ENCODE data around the gene GSX2. TPM values are rescaled to one million over a fixed set of nuclear protein-coding genes. Genes with fewer than 3 reads are reported as not detected.
A peak's percentile ranks its signal among the peaks of the same experiment; 100 is the strongest.

The GSX2 gene
- total and polyA plus RNA-seq, 4 donors: not detected

DNA sequence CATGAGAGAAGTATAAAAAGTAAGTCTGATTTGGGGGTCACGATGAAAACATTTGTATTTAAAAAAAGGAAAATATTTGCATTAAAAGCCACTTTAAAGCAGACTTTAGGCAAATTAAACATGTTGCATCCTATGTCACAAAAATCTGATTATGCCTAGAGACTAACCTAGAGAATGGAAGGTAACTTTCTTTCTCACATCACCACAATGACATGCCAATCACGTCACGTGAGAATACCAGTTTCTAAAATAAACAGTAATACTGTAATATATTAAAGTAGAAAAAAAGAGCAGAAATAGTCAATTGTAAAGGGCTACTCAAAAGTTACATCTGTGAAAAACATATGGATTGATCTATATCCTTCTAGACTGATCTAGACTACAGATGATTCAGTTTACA is 38.9 kb upstream of the GSX2 start:
- H3K4me1 ChIP-seq (ENCODE audit: control insufficient read depth in 5 of 5, insufficient read depth in 5 of 5, low read length in 5 of 5): peaks cover 0 to 31% (median 16%) of the 10 kb centered on the region in 5 donors

DNA sequence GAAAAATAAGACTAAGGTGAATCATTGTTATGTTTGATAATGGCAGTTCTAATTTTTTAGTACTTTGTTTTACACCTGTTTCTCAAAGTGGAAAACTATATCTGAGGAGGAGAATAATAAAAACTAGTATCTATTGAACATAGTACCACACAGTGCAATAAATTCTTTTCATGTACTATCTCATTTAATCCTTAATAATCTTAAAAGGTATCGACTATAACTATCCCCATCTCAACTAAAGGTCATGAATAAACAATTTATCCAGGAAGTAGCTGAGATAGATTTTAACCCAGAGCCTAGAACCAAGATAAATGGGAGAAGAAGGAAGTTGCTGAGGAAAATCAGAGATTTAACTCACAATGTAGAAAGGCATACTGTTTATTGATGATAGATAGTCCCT is 38.1 kb upstream of the GSX2 start:
- no peak for DNase-seq
- H3K27ac ChIP-seq (ENCODE audit: low read depth in 1 of 2, low read length in 1 of 2): no peak overlapping the region
- TF ChIP-seq, protein P1, sequence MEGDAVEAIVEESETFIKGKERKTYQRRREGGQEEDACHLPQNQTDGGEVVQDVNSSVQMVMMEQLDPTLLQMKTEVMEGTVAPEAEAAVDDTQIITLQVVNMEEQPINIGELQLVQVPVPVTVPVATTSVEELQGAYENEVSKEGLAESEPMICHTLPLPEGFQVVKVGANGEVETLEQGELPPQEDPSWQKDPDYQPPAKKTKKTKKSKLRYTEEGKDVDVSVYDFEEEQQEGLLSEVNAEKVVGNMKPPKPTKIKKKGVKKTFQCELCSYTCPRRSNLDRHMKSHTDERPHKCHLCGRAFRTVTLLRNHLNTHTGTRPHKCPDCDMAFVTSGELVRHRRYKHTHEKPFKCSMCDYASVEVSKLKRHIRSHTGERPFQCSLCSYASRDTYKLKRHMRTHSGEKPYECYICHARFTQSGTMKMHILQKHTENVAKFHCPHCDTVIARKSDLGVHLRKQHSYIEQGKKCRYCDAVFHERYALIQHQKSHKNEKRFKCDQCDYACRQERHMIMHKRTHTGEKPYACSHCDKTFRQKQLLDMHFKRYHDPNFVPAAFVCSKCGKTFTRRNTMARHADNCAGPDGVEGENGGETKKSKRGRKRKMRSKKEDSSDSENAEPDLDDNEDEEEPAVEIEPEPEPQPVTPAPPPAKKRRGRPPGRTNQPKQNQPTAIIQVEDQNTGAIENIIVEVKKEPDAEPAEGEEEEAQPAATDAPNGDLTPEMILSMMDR (IDR thresholded peaks at IDR 0.05; ENCODE audit: control extremely low read depth, extremely low read depth): no peak
- no peak overlapping the region for H3K9ac ChIP-seq (ENCODE audit: insufficient read depth in 1 of 2, low read length in 2 of 2)
- no peak for ATAC-seq (ENCODE audit: insufficient read depth, low FRiP score)
- peaks cover 0 to 31% (median 16%) of the 10 kb centered on the region in 5 donors for H3K4me1 ChIP-seq (ENCODE audit: control insufficient read depth in 5 of 5, insufficient read depth in 5 of 5, low read length in 5 of 5)
- H3K36me3 ChIP-seq (ENCODE audit: control insufficient read depth in 4 of 4, insufficient read depth in 4 of 4, low read length in 4 of 4): peaks cover 0 to 3% (median 0%) of the 10 kb centered on the region in 4 donors
- WGBS, 2 donors: 75 to 89% methylated on average over 1 of the region's 1 CpG
- H3K9me3 ChIP-seq (ENCODE audit: control insufficient read depth in 4 of 4, insufficient read depth in 3 of 4, low read length in 3 of 4): peaks cover 0 to 2% (median 0%) of the 10 kb centered on the region in 4 donors
- no peak overlapping the region for H3K4me3 ChIP-seq
- no peaks in the 10 kb centered on the region for H3K27me3 ChIP-seq (ENCODE audit: control insufficient read depth in 3 of 3, insufficient read depth in 3 of 3, low read length in 2 of 3)

More for the DNA sequence above, 38.9 kb upstream of the GSX2 start:
- peaks cover 0 to 2% (median 0%) of the 10 kb centered on the region in 4 donors for H3K9me3 ChIP-seq (ENCODE audit: control insufficient read depth in 4 of 4, insufficient read depth in 3 of 4, low read length in 3 of 4)
- H3K36me3 ChIP-seq (ENCODE audit: control insufficient read depth in 4 of 4, insufficient read depth in 4 of 4, low read length in 4 of 4): peaks cover 0 to 3% (median 0%) of the 10 kb centered on the region in 4 donors
- H3K27ac ChIP-seq (ENCODE audit: low read depth in 1 of 2, low read length in 1 of 2): no peak overlapping the region
- DNase-seq (no peak), ATAC-seq (ENCODE audit: insufficient read depth, low FRiP score) (no peak)
- no peak overlapping the region for H3K9ac ChIP-seq (ENCODE audit: insufficient read depth in 1 of 2, low read length in 2 of 2)
- WGBS, 2 donors: 53 to 74% methylated on average over 3 of the region's 3 CpGs
- H3K4me3 ChIP-seq: no peak overlapping the region
- H3K27me3 ChIP-seq (ENCODE audit: control insufficient read depth in 3 of 3, insufficient read depth in 3 of 3, low read length in 2 of 3): no peaks in the 10 kb centered on the region
- TF ChIP-seq, protein P1 (IDR thresholded peaks at IDR 0.05; ENCODE audit: control extremely low read depth, extremely low read depth): no peak

DNA sequence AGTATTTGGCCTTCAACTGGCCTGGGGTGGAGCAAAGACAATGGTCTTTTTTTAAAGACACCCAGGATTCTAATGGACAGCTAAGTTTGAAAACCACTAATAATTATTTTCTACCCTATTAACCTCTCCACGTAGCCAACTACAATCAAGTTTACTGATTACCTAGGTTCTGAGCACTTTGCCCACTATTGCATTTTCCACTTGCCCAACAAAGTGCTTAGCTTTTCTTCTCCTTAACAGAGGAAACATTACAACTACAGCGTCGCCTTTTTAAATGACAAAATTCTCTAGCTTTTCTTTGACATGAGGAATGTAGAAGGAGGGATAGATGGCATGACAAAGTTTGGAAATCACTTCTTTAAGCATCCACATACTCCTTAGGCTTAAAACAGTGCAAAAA is 37.6 kb upstream of the GSX2 start:
- Histone ChIP-seq H3K9me3 (ENCODE audit: control insufficient read depth in 4 of 4, insufficient read depth in 3 of 4, low read length in 3 of 4) (peaks cover 0 to 2% (median 0%) of the 10 kb centered on the region in 4 donors), H3K9ac (ENCODE audit: insufficient read depth in 1 of 2, low read length in 2 of 2) (peak overlapping the region in 1 of 2 donors; percentile 95), H3K36me3 (ENCODE audit: control insufficient read depth in 4 of 4, insufficient read depth in 4 of 4, low read length in 4 of 4) (peaks cover 0 to 3% (median 0%) of the 10 kb centered on the region in 4 donors), H3K4me1 (ENCODE audit: control insufficient read depth in 5 of 5, insufficient read depth in 5 of 5, low read length in 5 of 5) (peaks cover 0 to 31% (median 16%) of the 10 kb centered on the region in 5 donors), H3K4me3 (no peak overlapping the region), H3K27ac (ENCODE audit: low read depth in 1 of 2, low read length in 1 of 2) (no peak overlapping the region), H3K27me3 (ENCODE audit: control insufficient read depth in 3 of 3, insufficient read depth in 3 of 3, low read length in 2 of 3) (no peaks in the 10 kb centered on the region)
- DNase-seq: no peak
- 60 to 64% methylated on average over 3 of the region's 3 CpGs for WGBS, 2 donors
- TF ChIP-seq, protein P1 (IDR thresholded peaks at IDR 0.05; ENCODE audit: control extremely low read depth, extremely low read depth): no peak
- ATAC-seq (ENCODE audit: insufficient read depth, low FRiP score): no peak

DNA sequence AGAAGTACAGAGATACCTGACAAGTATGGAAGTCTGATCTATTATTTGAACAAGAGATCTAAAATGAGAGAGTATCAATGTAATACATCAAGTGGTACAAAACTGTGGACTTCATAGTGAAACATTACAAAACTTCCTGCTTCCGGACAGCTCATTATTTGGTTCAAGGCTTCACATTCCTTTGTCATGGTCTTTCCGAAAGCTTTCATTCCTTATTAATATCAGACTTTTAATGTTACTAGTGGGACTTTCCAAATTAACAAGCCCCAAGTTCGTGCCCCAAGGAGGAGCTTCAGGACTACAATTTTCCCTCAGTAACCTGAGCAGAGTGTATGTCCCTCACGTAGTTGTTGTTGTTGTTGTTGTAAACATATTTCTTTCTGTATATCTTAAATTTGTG is 36.7 kb upstream of the GSX2 start:
- peak overlapping the region; percentile 90 for H3K4me3 ChIP-seq
- DNase-seq (peak in 2 of 3 donors; percentile 60 to 67), ATAC-seq (ENCODE audit: insufficient read depth, low FRiP score) (no peak)
- H3K4me1 ChIP-seq (ENCODE audit: control insufficient read depth in 5 of 5, insufficient read depth in 5 of 5, low read length in 5 of 5): peaks cover 0 to 31% (median 15%) of the 10 kb centered on the region in 5 donors
- peaks cover 0 to 3% (median 0%) of the 10 kb centered on the region in 4 donors for H3K36me3 ChIP-seq (ENCODE audit: control insufficient read depth in 4 of 4, insufficient read depth in 4 of 4, low read length in 4 of 4)
- H3K9me3 ChIP-seq (ENCODE audit: control insufficient read depth in 4 of 4, insufficient read depth in 3 of 4, low read length in 3 of 4): peaks cover 0 to 4% (median 0%) of the 10 kb centered on the region in 4 donors
- TF ChIP-seq, protein P1 (IDR thresholded peaks at IDR 0.05; ENCODE audit: control extremely low read depth, extremely low read depth): no peak
- no peaks in the 10 kb centered on the region for H3K27me3 ChIP-seq (ENCODE audit: control insufficient read depth in 3 of 3, insufficient read depth in 3 of 3, low read length in 2 of 3)
- H3K9ac ChIP-seq (ENCODE audit: insufficient read depth in 1 of 2, low read length in 2 of 2): peak overlapping the region; percentile 95 to 97
- H3K27ac ChIP-seq (ENCODE audit: low read depth in 1 of 2, low read length in 1 of 2): peak overlapping the region; percentile 95
- WGBS, 2 donors: 0% methylated on average over 4 of the region's 4 CpGs
